Heart left ventricle (tissue), 16 donors: ENCODE data around the gene EPOP. TPM values are rescaled to one million over a fixed set of nuclear protein-coding genes. Genes with fewer than 3 reads are reported as not detected.

Source experiments
- ATAC-seq, 4 donors: fragments of 200-7000 bp; cut with Tn5 transposase; one replicate each; pipeline ENCODE4 v1.9.1; 2020 to 2022; ENCODE audit warnings: moderate library complexity in 4 of 4, mild to moderate bottlenecking in 3 of 4, moderate number of reproducible peaks in 1 of 4
- DNase-seq, 5 donors: peaks; one replicate each; pipeline ENCODE4 v3.0.0-alpha.2; 2020
- H3K27ac ChIP-seq, 12 donors: fragments of 200-600 bp; sonication (generic) in 4 of 12; one replicate each; pipeline versions ENCODE4 v1.5.0 to v1.8.0; 2016 to 2022; ENCODE audit warnings: mild to moderate bottlenecking in 2 of 12
- H3K27me3 ChIP-seq, 9 donors: fragments of 200-600 bp; sonication (generic) in 2 of 9; one replicate each; pipeline versions ENCODE4 v1.5.1 to v1.8.0; 2016 to 2022; ENCODE audit warnings: mild to moderate bottlenecking in 3 of 9
- H3K36me3 ChIP-seq, 9 donors: fragments of 200-600 bp; sonication (generic) in 2 of 9; one replicate each; pipeline versions ENCODE4 v1.5.0 to v1.8.0; 2018 to 2022; ENCODE audit warnings: mild to moderate bottlenecking in 2 of 9
- H3K4me1 ChIP-seq, 12 donors: fragments of 200-600 bp; sonication (generic) in 4 of 12; one replicate each; pipeline versions ENCODE4 v1.5.0 to v1.8.0; 2016 to 2022; ENCODE audit warnings: mild to moderate bottlenecking in 3 of 12
- H3K4me3 ChIP-seq, 12 donors: fragments of 200-600 bp; sonication (generic) in 4 of 12; one replicate each; pipeline versions ENCODE4 v1.5.0 to v1.8.0; 2017 to 2022; ENCODE audit warnings: mild to moderate bottlenecking in 9 of 12, moderate library complexity in 4 of 12
- H3K9me3 ChIP-seq, 12 donors: fragments of 200-600 bp; sonication (generic) in 4 of 12; one replicate each; pipeline versions ENCODE4 v1.5.0 to v1.8.0; 2016 to 2022; ENCODE audit warnings: mild to moderate bottlenecking in 1 of 12
- POLR2A ChIP-seq, 2 donors: fragments of 450-650 bp; IDR thresholded peaks; one replicate each; pipeline ENCODE4 v1.6.1; 2017; ENCODE audit warnings: antibody characterized with exemption in 2 of 2, mild to moderate bottlenecking in 2 of 2, moderate library complexity in 2 of 2
- WGBS, 4 donors: extraction: QIAGEN DNeasy Blood & Tissue Kit in 2 of 4; methylation state at CpG; one replicate each; pipeline versions ENCODE4 v1.1.5 to v1.1.7; 2013 to 2018; 5-methylcytosine and 5-hydroxymethylcytosine counted together
- intact Hi-C, 10 donors: fragments of 100-400 bp; cut with DNase I; formaldehyde crosslinking; loops; one replicate each; pipeline versions ENCODE4 v1.11.1 to v1.14.2; 2022
- polyA plus RNA-seq, 2 donors: library from polyadenylated mRNA; stranded (reverse); fragments of 200-250 nt; gene quantifications; one replicate each; pipeline ENCODE4 v1.2.3, GENCODE V29; 2013
- total RNA-seq, 9 donors: library from RNA; depleted of rRNA in 2 of 9; stranded (reverse); fragments of >200 nt in 2 of 9; fragmentation: NEBNext Ultra II Directional in 3 of 9; extraction: Animal tissue kit (Norgen Biotek cat#: 25700) in 3 of 9; gene quantifications; one replicate each; pipeline versions ENCODE4 v1.1.0 to v1.2.4, GENCODE V29; 2016 to 2023
- TF ChIP-seq, protein P1 (sequence below), 12 donors: fragments of 200-600 bp; sonication (generic) in 4 of 12; IDR thresholded peaks; one replicate each; pipeline versions ENCODE4 v1.5.0 to v1.8.0; 2018 to 2022; ENCODE audit warnings: antibody characterized with exemption in 12 of 12, mild to moderate bottlenecking in 5 of 12
- donor health status: ischemic (EF 13 %, LVEDD 7.1; RV severe dilation, severe dysfunction).
- donor health status: healthy with polysubstance abuse.
- donor health status: DM: no; HTN: yes; CAD: no.
- donor health status: DM: no; HTN: no; CAD: no.
- donor health status: ischemic (EF 25% LVEDD 6.9; RV normal size, moderate dysfunction).
- donor health status: ischemic (EF 25% LVEDD 5.7; RV mildly dilated, moderate dysfunction).
- donor health status: healthy.
- donor health status: DM: yes; HTN: yes; CAD: no.
- donor health status: ischemic (EF 35%, LVEDD 5.7; RV mildly dilated, moderate dysfunction).
- donor health status: nonischemic (EF 11% LVEDD 7.7; RV severe dilation, severe dysfunction).
- donor health status: DM: yes; HTN: yes; CAD: no.
- donor health status: PGD.
- donor health status: ischemic (EF 29% LVEDD 5.4; RV normal size, mild dysfunction).
- donor health status: nonischemic (EF 23%, LVEDD 6.1; RV moderate dilation, normal function).

EPOP gene
- total and polyA plus RNA-seq, 11 donors, result 0.25 to 3.1 (median 0.94) TPM

- Histone ChIP-seq H3K4me3 (no peak overlapping the region), H3K9me3 (no peaks in the 10 kb centered on the region), H3K36me3 (no peaks in the 10 kb centered on the region), H3K27me3 (peaks cover 0 to 13% (median 0%) of the 10 kb centered on the region in 9 donors), H3K27ac (no peak overlapping the region), H3K4me1 (peaks cover 0 to 6% (median 0%) of the 10 kb centered on the region in 12 donors)
- ATAC-seq (peak in 3 of 4 donors; percentile 66 to 82 (median 80)), DNase-seq (peak; percentile 39 to 68 (median 63))
- TF ChIP-seq POLR2A (IDR thresholded peaks at IDR 0.05), result no peak
- TF ChIP-seq, protein P1, sequence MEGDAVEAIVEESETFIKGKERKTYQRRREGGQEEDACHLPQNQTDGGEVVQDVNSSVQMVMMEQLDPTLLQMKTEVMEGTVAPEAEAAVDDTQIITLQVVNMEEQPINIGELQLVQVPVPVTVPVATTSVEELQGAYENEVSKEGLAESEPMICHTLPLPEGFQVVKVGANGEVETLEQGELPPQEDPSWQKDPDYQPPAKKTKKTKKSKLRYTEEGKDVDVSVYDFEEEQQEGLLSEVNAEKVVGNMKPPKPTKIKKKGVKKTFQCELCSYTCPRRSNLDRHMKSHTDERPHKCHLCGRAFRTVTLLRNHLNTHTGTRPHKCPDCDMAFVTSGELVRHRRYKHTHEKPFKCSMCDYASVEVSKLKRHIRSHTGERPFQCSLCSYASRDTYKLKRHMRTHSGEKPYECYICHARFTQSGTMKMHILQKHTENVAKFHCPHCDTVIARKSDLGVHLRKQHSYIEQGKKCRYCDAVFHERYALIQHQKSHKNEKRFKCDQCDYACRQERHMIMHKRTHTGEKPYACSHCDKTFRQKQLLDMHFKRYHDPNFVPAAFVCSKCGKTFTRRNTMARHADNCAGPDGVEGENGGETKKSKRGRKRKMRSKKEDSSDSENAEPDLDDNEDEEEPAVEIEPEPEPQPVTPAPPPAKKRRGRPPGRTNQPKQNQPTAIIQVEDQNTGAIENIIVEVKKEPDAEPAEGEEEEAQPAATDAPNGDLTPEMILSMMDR (IDR thresholded peaks at IDR 0.05), result peak; percentile 40 to 70 (median 54)
- intact Hi-C loops, result loop anchor here in 7 of 10 donors (5.0 to 10.0 kb wide), 7 partner anchors 56 to 318 kb away; partner anchors contain the start of genes ARHGAP23 (in 3 of the 7), GPR179 (in 1 of the 7) and SRCIN1 (in 1 of the 7)
- 25 to 39% (median 30%) methylated on average over 9 of the region's 9 CpGs for WGBS, 4 donors
Observed at GRCh38 chr17:38663125-38663751, 11.5 kb downstream of the EPOP start.

DNA sequence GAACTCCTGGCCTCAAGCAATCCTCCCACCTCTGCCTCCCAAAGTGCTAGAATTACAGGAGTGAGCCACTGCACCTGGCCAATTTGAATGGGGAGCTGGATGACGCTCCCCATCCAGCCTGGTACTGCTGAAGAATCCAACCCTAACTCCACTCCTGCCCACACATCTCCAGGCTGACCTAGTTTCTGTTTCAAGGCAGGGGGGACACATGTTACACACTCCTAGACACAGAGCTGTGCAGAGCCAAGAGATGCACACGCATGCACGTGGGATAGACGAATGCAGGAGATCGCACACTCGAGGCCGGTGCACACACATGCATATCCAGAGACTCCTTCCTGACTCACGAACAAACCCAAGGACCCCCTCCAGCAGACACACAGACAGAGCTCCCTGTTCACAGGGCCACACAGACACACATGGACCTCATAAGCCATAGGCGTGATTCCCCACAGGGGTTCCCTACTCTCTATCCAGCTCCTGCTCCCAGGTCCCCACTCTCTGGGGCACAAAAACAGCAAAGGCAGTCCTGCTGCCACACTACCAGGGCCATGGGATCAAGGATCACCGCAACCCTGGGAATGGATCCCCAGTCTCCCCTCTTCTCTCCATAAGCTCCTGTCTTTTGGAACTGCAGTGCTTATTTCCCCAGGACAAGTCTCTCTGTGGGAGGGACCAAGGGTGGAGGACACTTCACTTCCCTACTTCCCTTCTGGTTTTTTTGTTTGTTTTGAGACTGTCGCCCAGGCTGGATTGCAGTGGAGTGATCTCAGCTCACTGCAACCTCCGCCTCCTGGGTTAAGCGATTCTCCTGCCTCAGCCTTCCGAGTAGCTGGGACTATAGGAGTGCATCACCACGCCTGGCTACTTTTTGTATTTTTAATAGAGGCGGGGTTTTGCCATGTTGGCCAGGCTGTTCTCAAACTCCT, 14.4 kb downstream of the EPOP start:
- Histone ChIP-seq H3K4me1 (peaks cover 0 to 6% (median 0%) of the 10 kb centered on the region in 12 donors), H3K4me3 (no peak overlapping the region), H3K27ac (no peak overlapping the region), H3K9me3 (no peaks in the 10 kb centered on the region), H3K36me3 (no peaks in the 10 kb centered on the region), H3K27me3 (peaks cover 0 to 13% (median 4%) of the 10 kb centered on the region in 9 donors)
- DNase-seq (no peak), ATAC-seq (peak in 2 of 4 donors; percentile 28 to 43)
- 64 to 71% (median 69%) methylated on average over 16 of the region's 16 CpGs for WGBS, 4 donors
- TF ChIP-seq, protein P1 (IDR thresholded peaks at IDR 0.05), result no peak
- no peak for TF ChIP-seq POLR2A (IDR thresholded peaks at IDR 0.05)
- intact Hi-C loops, result loop anchor here in 7 of 10 donors (5.0 to 10.0 kb wide), 7 partner anchors 53 to 316 kb away; partner anchors contain the start of genes ARHGAP23 (in 3 of the 7), GPR179 (in 1 of the 7) and SRCIN1 (in 1 of the 7)

GRCh38 chr17:38659415-38659814, 15.3 kb downstream of the EPOP start:
- no peak for TF ChIP-seq POLR2A (IDR thresholded peaks at IDR 0.05)
- TF ChIP-seq, protein P1 (IDR thresholded peaks at IDR 0.05), result no peak
- ATAC-seq (no peak), DNase-seq (no peak)
- H3K9me3 ChIP-seq, result no peaks in the 10 kb centered on the region
- no peak overlapping the region for H3K27ac ChIP-seq
- peaks cover 0 to 18% (median 6%) of the 10 kb centered on the region in 9 donors for H3K27me3 ChIP-seq
- intact Hi-C loops, result loop anchor here in 1 of 10 donors (5.0 kb wide), 1 partner anchor 52 kb away; the partner anchor contains the start of gene SRCIN1
- H3K4me1 ChIP-seq, result peaks cover 0 to 6% (median 3%) of the 10 kb centered on the region in 12 donors
- no peaks in the 10 kb centered on the region for H3K36me3 ChIP-seq
- 74 to 92% (median 87%) methylated on average over 7 of the region's 7 CpGs for WGBS, 4 donors
- H3K4me3 ChIP-seq, result no peak overlapping the region
